Testis (tissue), 2 donors: ENCODE results near the gene ZC3H4.

Experiments
- POLR2A ChIP-seq: fragments of 450-650 bp; IDR thresholded peaks from one replicate; pipeline ENCODE4 v1.6.1; 2017; ENCODE audit warnings: antibody characterized with exemption, mild to moderate bottlenecking, moderate library complexity
- TF ChIP-seq, protein P1 (sequence below), 3 experiments: fragments of 450-650 bp in 2 of 3; fragments of 200-600 bp in 1 of 3; sonication (generic) in 1 of 3; IDR thresholded peaks; one replicate each; pipeline ENCODE4 v1.5.1; 2016 to 2019; ENCODE audit warnings: antibody characterized with exemption in 3 of 3, mild to moderate bottlenecking in 2 of 3, moderate library complexity in 1 of 3

DNA sequence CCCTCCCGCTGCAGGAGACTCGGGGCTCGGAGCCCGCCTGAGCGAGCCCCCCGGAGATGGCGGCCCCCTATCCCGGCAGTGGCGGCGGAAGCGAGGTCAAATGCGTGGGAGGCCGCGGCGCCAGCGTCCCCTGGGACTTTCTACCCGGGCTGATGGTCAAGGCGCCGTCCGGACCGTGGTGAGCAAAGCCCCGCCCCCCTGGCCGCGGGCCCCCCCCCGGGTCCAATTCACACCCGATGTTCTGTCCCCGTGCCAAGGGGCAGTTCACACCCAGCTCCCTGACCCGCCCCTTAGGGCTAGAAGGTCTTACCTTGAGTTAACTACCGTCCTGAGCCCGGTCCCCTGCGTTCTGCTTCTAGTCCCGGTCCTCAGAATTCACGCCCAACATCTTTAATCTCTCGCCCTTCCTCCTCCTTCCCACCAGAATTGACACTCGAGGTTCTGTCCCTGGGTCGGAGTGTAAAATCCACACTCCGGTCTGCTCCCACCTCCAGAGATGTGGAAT lies 92.5 kb downstream of the ZC3H4 start:
- no peak for TF ChIP-seq POLR2A
- TF ChIP-seq, protein P1, sequence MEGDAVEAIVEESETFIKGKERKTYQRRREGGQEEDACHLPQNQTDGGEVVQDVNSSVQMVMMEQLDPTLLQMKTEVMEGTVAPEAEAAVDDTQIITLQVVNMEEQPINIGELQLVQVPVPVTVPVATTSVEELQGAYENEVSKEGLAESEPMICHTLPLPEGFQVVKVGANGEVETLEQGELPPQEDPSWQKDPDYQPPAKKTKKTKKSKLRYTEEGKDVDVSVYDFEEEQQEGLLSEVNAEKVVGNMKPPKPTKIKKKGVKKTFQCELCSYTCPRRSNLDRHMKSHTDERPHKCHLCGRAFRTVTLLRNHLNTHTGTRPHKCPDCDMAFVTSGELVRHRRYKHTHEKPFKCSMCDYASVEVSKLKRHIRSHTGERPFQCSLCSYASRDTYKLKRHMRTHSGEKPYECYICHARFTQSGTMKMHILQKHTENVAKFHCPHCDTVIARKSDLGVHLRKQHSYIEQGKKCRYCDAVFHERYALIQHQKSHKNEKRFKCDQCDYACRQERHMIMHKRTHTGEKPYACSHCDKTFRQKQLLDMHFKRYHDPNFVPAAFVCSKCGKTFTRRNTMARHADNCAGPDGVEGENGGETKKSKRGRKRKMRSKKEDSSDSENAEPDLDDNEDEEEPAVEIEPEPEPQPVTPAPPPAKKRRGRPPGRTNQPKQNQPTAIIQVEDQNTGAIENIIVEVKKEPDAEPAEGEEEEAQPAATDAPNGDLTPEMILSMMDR (IDR thresholded peaks at IDR 0.05), result no peak
